ENCODE measurements around the gene PRR35. TPM values are rescaled to one million over a fixed set of nuclear protein-coding genes. Genes with fewer than 3 reads are reported as not detected.

The PRR35 gene
- total RNA-seq, 1 experiment from 2014 or later = not detected

DNA sequence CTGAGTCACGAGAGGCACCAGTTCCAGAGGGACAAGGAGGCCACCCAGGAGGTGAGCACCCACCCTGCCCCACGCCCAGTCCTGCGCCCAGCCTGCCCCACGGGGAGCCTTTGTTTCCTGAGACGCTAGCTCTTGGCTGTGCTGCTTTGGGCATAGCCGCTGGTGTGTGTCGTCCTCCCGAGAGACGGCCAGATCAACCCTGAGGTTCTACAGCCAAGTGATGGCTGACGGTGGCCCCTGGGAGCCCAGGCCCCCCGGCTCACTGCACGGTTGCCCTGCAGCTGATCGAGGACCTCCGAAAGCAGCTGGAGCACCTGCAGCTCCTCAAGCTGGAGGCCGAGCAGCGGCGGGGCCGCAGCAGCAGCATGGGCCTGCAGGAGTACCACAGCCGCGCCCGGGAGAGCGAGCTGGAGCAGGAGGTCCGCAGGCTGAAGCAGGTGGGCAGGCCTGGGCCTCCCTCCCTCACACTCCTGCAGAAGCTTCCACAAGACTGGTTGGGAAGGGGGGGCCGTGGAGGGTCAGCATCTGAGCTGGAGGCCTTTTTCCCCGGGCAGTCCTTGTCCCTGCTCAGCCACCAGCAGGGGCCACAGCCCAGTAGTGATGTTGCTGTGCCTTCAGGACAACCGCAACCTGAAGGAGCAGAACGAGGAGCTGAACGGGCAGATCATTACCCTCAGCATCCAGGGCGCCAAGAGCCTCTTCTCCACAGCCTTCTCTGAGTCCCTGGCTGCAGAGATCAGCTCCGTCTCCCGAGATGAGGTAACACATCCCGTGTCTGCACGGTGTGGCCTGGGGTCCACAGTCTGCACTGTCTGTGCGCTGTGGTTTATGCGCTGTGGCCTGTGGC lies 40.1 kb upstream of the PRR35 start:
- Histone ChIP-seq H2AFZ (ENCODE audit: low read length) (no peak overlapping the region), H4K20me1 (ENCODE audit: insufficient read depth, low read depth, low read length) (no peaks in the 10 kb centered on the region), H3K4me3 (ENCODE audit: low read length) (no peak overlapping the region), H3K79me2 (ENCODE audit: low read length) (no peaks in the 10 kb centered on the region), H3K36me3 (ENCODE audit: insufficient read depth, low read length) (no peaks in the 10 kb centered on the region), H3K9me2 (replicated peaks; ENCODE audit: insufficient read depth, low read length) (no peaks in the 10 kb centered on the region), H3K27ac (ENCODE audit: low read length) (no peak overlapping the region), H3K9me3 (ENCODE audit: low read length) (no peaks in the 10 kb centered on the region), H3K4me2 (ENCODE audit: low read depth, low read length, poor library complexity, severe bottlenecking) (no peak overlapping the region), H3K9ac (ENCODE audit: low read length) (no peak overlapping the region), H3K27me3 (ENCODE audit: low read length) (no peaks in the 10 kb centered on the region), H3K4me1 (ENCODE audit: low read length) (no peaks in the 10 kb centered on the region)
- DNase-seq = no peak

DNA sequence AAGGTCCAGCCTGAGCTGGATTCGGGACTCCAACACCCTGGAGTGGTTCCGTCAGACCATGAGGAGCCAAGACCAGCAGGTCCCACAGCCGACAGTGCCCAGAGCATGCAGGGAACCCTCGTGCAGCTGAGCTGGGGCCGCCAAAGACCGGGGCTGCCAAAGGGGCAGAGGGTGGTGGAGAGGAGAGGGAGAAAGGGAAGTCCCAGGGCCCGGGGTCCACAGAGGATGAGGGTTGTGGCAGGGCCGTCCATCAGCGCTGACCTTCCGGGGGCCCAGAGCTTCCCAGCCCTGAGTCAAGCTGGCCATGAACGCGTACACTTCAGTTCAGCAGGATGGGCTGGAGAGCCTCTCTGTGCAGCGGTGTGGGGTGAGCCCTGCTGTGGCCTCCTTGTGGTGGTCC lies 39.3 kb upstream of the PRR35 start:
- Histone ChIP-seq H2AFZ (ENCODE audit: low read length) (no peak overlapping the region), H3K9me2 (replicated peaks; ENCODE audit: insufficient read depth, low read length) (no peaks in the 10 kb centered on the region), H3K4me1 (ENCODE audit: low read length) (peaks cover 6% of the 10 kb centered on the region), H3K9ac (ENCODE audit: low read length) (no peak overlapping the region), H3K4me3 (ENCODE audit: low read length) (no peak overlapping the region), H3K4me2 (ENCODE audit: low read depth, low read length, poor library complexity, severe bottlenecking) (no peak overlapping the region), H3K27me3 (ENCODE audit: low read length) (no peaks in the 10 kb centered on the region), H3K36me3 (ENCODE audit: insufficient read depth, low read length) (no peaks in the 10 kb centered on the region), H3K79me2 (ENCODE audit: low read length) (peaks cover 1% of the 10 kb centered on the region; the same call in 1 of the 2 replicates), H3K9me3 (ENCODE audit: low read length) (no peaks in the 10 kb centered on the region), H4K20me1 (ENCODE audit: insufficient read depth, low read depth, low read length) (no peaks in the 10 kb centered on the region), H3K27ac (ENCODE audit: low read length) (no peak overlapping the region)
- DNase-seq = no peak

DNA sequence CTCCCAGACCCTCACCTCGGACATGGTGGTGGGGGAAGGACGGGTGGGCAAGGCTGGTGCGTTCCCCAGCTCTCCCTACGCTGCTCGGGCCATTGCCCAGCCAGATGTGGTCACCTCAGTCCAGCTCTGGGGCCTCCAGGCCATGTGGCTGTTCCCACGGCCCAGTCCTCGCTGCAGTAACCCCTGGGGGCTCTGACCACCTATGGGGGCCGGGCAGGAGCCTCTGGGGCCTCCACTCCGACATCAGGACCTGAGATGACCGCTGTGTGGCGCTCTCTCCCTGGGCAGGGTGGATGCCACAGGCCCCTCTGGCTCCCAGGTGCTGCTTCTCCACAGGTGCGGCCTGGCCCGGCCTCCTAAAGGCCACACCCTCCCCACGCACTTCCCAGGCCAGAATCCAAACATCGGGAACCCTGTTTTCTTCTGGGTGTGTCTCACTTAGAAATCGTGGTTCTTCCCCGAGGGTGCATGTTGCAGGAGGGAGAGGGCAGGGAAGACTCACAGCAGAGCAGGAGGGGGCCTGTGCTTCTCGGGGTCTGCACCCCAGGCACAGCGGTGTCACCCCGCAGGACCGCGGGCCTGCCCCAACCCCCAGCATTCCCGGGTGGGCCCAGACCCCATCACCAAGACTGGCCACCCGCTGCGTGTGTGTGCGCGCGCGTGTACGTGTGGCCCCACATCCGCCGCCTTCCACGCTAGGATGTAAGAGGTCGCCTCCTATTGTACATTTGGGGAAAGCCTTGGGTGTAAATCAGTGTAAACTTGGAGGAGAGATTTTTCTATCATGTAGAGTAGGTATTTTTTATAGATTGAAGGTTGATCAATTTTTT lies 38.6 kb upstream of the PRR35 start:
- H4K20me1 ChIP-seq (ENCODE audit: insufficient read depth, low read depth, low read length) = no peaks in the 10 kb centered on the region
- H3K4me3 ChIP-seq (ENCODE audit: low read length) = no peak overlapping the region
- H3K9ac ChIP-seq (ENCODE audit: low read length) = no peak overlapping the region
- peaks cover 13% of the 10 kb centered on the region for H3K4me1 ChIP-seq (ENCODE audit: low read length)
- no peak overlapping the region for H2AFZ ChIP-seq (ENCODE audit: low read length)
- no peak for DNase-seq
- H3K9me2 ChIP-seq (replicated peaks; ENCODE audit: insufficient read depth, low read length) = no peaks in the 10 kb centered on the region
- no peak overlapping the region for H3K4me2 ChIP-seq (ENCODE audit: low read depth, low read length, poor library complexity, severe bottlenecking)
- H3K36me3 ChIP-seq (ENCODE audit: insufficient read depth, low read length) = no peaks in the 10 kb centered on the region
- H3K27ac ChIP-seq (ENCODE audit: low read length) = no peak overlapping the region
- H3K9me3 ChIP-seq (ENCODE audit: low read length) = no peaks in the 10 kb centered on the region
- no peaks in the 10 kb centered on the region for H3K27me3 ChIP-seq (ENCODE audit: low read length)
- peaks cover 9% of the 10 kb centered on the region for H3K79me2 ChIP-seq (ENCODE audit: low read length)

DNA sequence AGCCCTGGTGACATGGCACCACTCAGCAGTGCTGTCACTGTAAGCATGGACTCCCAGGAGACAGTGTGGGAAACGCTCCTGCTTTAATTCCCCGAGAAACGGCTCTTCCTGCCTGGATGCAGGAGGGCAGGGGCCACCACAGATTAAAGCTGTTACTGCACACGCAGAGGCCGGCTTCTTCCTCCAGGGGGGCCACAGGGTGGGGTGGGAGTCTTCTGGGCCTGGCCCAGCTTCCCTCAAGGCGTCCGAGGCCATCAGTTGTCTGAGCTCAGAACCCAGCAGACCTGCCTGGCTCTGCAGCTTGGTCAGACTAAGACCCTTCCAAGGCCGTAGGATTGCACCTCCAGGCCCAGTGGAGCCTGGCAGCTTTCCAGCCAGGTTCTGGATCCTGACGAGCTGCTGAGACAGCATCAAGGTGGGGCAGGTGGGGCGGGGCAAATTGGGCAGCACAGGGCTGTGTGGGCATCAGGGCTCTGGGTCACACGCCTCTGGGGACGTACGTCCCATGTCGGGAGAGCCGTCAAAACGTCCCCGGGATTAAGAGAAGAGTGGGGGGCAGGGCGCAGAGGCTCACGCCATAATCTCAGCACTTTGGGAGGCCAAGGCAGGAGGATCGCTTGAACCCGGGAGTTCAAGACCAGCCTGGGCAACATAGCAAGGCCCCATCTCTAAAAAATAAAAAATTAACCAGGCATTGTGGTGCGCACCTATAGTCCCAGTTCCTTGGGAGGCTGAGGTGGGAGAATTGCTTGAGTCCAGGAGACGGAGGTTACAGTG lies 37.7 kb upstream of the PRR35 start:
- Histone ChIP-seq H4K20me1 (ENCODE audit: insufficient read depth, low read depth, low read length) (no peaks in the 10 kb centered on the region), H2AFZ (ENCODE audit: low read length) (no peak overlapping the region), H3K9me2 (replicated peaks; ENCODE audit: insufficient read depth, low read length) (no peaks in the 10 kb centered on the region), H3K27me3 (ENCODE audit: low read length) (no peaks in the 10 kb centered on the region), H3K27ac (ENCODE audit: low read length) (no peak overlapping the region), H3K4me3 (ENCODE audit: low read length) (no peak overlapping the region), H3K4me2 (ENCODE audit: low read depth, low read length, poor library complexity, severe bottlenecking) (no peak overlapping the region), H3K9me3 (ENCODE audit: low read length) (no peaks in the 10 kb centered on the region), H3K9ac (ENCODE audit: low read length) (no peak overlapping the region), H3K4me1 (ENCODE audit: low read length) (peaks cover 17% of the 10 kb centered on the region), H3K79me2 (ENCODE audit: low read length) (peaks cover 12% of the 10 kb centered on the region), H3K36me3 (ENCODE audit: insufficient read depth, low read length) (no peaks in the 10 kb centered on the region)
- DNase-seq = no peak

DNA sequence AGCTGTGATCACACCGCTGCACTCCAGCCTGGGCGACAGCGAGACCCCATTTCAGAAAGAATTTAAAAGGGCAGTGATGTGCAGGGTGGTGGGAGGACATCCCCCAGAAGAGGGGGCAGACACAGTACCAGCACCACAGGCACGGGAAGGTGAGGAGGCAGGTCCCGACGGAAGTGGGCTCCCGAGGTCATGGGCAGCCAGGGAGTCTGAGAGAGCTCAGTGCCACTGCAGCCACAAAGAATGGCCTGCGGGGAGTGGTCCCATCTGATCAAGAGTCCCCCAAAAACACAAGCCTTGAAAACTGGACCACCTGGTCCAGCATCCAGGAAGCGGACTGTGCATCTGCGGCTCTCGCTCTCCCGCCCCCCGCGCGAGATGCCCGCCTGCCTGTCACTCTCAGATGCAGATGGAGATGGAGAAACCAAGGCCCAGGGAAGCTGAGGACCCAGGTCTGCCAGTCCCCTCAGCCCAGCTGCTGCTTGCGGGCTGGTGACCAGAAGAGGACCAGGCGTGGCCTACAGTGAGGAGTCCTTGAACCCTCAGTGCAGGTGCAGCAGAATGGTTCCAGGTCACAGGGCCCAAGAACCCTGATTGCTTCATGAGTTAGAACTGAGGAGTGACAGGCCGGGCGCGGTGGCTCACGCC lies 37.0 kb upstream of the PRR35 start:
- Histone ChIP-seq H3K4me2 (ENCODE audit: low read depth, low read length, poor library complexity, severe bottlenecking) (no peak overlapping the region), H3K36me3 (ENCODE audit: insufficient read depth, low read length) (no peaks in the 10 kb centered on the region), H3K9me3 (ENCODE audit: low read length) (no peaks in the 10 kb centered on the region), H3K79me2 (ENCODE audit: low read length) (peaks cover 14% of the 10 kb centered on the region), H4K20me1 (ENCODE audit: insufficient read depth, low read depth, low read length) (no peaks in the 10 kb centered on the region; the same call in 1 of the 2 replicates), H3K4me3 (ENCODE audit: low read length) (no peak overlapping the region), H2AFZ (ENCODE audit: low read length) (no peak overlapping the region), H3K9me2 (replicated peaks; ENCODE audit: insufficient read depth, low read length) (no peaks in the 10 kb centered on the region), H3K27ac (ENCODE audit: low read length) (no peak overlapping the region), H3K27me3 (ENCODE audit: low read length) (no peaks in the 10 kb centered on the region), H3K9ac (ENCODE audit: low read length) (no peak overlapping the region), H3K4me1 (ENCODE audit: low read length) (peaks cover 17% of the 10 kb centered on the region)
- DNase-seq = no peak

DNA sequence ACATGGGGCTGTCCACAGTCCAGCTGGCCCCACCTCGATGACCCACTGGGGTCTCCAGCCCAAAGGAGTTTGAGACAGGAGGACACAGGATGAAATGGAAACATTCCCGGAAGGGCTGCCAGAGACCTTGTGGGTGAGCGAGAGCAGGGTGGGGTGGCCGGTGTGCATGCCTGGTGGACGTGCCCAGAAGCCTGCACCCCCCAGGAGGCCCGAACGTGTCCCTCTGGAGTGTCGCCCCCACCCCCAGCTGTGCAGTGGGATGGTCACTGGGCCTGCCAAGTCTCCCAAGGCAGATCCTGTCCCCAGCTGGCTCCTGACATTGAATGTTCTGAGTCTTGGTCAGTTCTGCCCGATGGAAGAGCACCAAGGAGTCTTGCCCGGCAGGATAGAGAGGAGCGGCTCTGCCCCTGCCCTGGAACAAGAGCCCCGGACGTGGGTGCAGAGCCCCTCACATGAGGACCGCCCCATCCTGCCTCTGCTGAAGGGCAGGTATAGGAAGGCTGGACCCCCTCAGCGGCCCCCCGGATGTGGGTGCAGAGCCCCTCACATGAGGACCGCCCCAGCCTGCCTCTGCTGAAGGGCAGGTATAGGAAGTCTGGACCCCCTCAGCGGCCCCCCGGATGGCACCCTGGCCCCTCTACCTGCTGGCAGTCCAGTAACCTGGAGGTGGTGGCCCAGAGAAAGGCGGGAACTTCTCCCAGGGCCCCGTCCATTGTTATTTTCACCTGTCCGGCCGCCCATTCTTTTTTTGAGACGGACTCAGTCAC lies 35.7 kb upstream of the PRR35 start:
- Histone ChIP-seq H3K9ac (ENCODE audit: low read length) (no peak overlapping the region), H3K4me2 (ENCODE audit: low read depth, low read length, poor library complexity, severe bottlenecking) (no peak overlapping the region), H3K4me1 (ENCODE audit: low read length) (peaks cover 22% of the 10 kb centered on the region)

DNA sequence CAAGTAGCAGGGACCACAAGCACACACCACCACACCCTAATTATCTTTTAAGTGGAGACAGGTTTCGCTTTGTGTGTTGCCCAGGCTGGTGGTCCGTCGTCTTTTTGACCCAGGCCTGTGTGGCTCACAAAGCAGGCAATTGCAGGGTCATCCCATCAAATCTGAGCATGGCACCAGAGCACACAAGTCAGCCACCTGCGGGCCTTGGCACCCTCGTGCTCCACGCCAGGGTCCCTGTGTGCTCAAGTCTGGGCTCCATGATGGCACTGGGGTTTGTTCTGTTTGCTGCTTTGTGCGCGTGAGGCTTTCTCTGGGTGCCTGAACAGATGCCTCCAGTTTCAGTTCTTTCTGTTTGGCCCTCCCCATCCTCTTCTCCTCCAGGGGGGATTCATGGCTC lies 35.1 kb upstream of the PRR35 start:
- Histone ChIP-seq H3K9me2 (replicated peaks; ENCODE audit: insufficient read depth, low read length) (no peaks in the 10 kb centered on the region), H3K9me3 (ENCODE audit: low read length) (no peaks in the 10 kb centered on the region), H3K4me2 (ENCODE audit: low read depth, low read length, poor library complexity, severe bottlenecking) (peak overlapping the region; percentile 91), H3K27ac (ENCODE audit: low read length) (peak overlapping the region; percentile 69; the same call in 1 of the 2 replicates), H3K27me3 (ENCODE audit: low read length) (no peaks in the 10 kb centered on the region), H4K20me1 (ENCODE audit: insufficient read depth, low read depth, low read length) (peaks cover 11% of the 10 kb centered on the region), H3K79me2 (ENCODE audit: low read length) (peaks cover 33% of the 10 kb centered on the region), H3K4me1 (ENCODE audit: low read length) (peaks cover 25% of the 10 kb centered on the region), H3K36me3 (ENCODE audit: insufficient read depth, low read length) (no peaks in the 10 kb centered on the region), H2AFZ (ENCODE audit: low read length) (no peak overlapping the region), H3K4me3 (ENCODE audit: low read length) (no peak overlapping the region), H3K9ac (ENCODE audit: low read length) (0 out of 2 replicates have a peak overlapping the region, but pooled peaks have one; percentile 99)
- DNase-seq = no peak

More for the DNA sequence above, 35.7 kb upstream of the PRR35 start:
- DNase-seq = no peak
- Histone ChIP-seq H3K27ac (ENCODE audit: low read length) (no peak overlapping the region), H3K4me3 (ENCODE audit: low read length) (no peak overlapping the region), H3K79me2 (ENCODE audit: low read length) (peaks cover 27% of the 10 kb centered on the region), H3K9me3 (ENCODE audit: low read length) (no peaks in the 10 kb centered on the region), H4K20me1 (ENCODE audit: insufficient read depth, low read depth, low read length) (peaks cover 5% of the 10 kb centered on the region; the same call in 1 of the 2 replicates), H3K27me3 (ENCODE audit: low read length) (no peaks in the 10 kb centered on the region), H3K9me2 (replicated peaks; ENCODE audit: insufficient read depth, low read length) (no peaks in the 10 kb centered on the region), H2AFZ (ENCODE audit: low read length) (no peak overlapping the region), H3K36me3 (ENCODE audit: insufficient read depth, low read length) (no peaks in the 10 kb centered on the region)
